PC-3 (cell line): ENCODE data around the gene TLDC2.

Source experiments
- EZH2 ChIP-seq: fragments of 300-600 bp; sonication (generic); IDR thresholded peaks from one replicate; pipeline ENCODE4 v1.6.1; 2017; ENCODE audit warnings: antibody characterized with exemption, mild to moderate bottlenecking, low read length; ENCODE audit not compliant: unreplicated experiment
- EZH2phosphoT487 ChIP-seq: fragments of 300-600 bp; sonication (generic); IDR thresholded peaks from 2 replicates; pipeline ENCODE4 v1.6.1; 2018; ENCODE audit warnings: mild to moderate bottlenecking, antibody characterized with exemption, low read length, borderline replicate concordance
- TF ChIP-seq, protein P1 (sequence below): fragments of 300-600 bp; sonication (generic); conservative IDR thresholded peaks from 2 replicates; pipeline ENCODE4 v1.5.1; 2017; ENCODE audit warnings: antibody characterized with exemption, low read depth, mild to moderate bottlenecking, low read length

DNA sequence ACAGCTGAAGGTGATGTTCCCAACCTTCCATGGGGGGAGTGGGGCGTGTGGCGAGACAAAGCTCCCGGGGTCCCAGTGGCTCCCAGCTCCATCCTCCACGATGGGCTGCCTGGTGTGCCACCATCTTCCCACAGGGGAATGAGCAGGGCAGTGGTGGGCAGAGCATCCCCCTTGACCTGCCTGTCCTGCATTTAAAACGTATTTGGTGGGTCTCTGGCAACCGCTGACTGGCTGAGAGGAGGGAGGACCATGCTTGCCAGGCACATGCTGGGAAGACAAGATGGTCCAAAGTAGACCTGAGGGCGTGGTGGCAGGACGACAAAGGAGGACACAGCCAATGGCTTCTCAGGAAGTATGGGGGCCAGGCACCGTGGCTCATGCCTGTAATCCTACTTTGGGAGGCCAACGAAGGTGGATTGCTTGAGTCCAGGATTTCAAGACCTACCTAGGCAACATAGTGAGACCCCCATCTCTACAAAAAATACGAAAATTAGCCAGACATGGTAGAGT is 4.9 kb downstream of the TLDC2 start:
- TF ChIP-seq, protein P1, sequence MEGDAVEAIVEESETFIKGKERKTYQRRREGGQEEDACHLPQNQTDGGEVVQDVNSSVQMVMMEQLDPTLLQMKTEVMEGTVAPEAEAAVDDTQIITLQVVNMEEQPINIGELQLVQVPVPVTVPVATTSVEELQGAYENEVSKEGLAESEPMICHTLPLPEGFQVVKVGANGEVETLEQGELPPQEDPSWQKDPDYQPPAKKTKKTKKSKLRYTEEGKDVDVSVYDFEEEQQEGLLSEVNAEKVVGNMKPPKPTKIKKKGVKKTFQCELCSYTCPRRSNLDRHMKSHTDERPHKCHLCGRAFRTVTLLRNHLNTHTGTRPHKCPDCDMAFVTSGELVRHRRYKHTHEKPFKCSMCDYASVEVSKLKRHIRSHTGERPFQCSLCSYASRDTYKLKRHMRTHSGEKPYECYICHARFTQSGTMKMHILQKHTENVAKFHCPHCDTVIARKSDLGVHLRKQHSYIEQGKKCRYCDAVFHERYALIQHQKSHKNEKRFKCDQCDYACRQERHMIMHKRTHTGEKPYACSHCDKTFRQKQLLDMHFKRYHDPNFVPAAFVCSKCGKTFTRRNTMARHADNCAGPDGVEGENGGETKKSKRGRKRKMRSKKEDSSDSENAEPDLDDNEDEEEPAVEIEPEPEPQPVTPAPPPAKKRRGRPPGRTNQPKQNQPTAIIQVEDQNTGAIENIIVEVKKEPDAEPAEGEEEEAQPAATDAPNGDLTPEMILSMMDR, result no peak
- TF ChIP-seq EZH2 (no peak), EZH2phosphoT487 (no peak)
